GM23338 (cell line): Measurements from ENCODE around the gene IFT74. TPM values are rescaled to one million over a fixed set of nuclear protein-coding genes. Genes with fewer than 3 reads are reported as not detected.

ENCODE experiments used
- ATAC-seq: fragments of 200-7000 bp; cut with Tn5 transposase; 3 replicates; pipeline ENCODE4 v1.9.1; 2020
- DNase-seq: peaks from one replicate; pipeline ENCODE4 v3.0.0-alpha.2; 2015; ENCODE audit warnings: low spot score
- H2AFZ ChIP-seq: fragments of 200-600 bp; sonication (generic); 2 replicates; pipeline ENCODE4 v1.8.0; 2016; ENCODE audit warnings: antibody characterized with exemption, mild to moderate bottlenecking, moderate library complexity
- H3F3A ChIP-seq: fragments of 200-600 bp; sonication (generic); replicated peaks from 2 replicates; pipeline ENCODE4 v1.8.0; 2017; ENCODE audit warnings: antibody characterized with exemption, mixed run types, low read depth
- H3K27ac ChIP-seq: fragments of 200-600 bp; sonication (generic); 2 replicates; pipeline ENCODE4 v1.6.1; 2016; ENCODE audit warnings: low read depth
- H3K27me3 ChIP-seq: fragments of 200-600 bp; sonication (generic); 2 replicates; pipeline ENCODE4 v1.8.0; 2016; ENCODE audit warnings: mild to moderate bottlenecking, mixed run types, moderate library complexity; ENCODE audit not compliant: insufficient read depth
- H3K36me3 ChIP-seq: fragments of 200-600 bp; sonication (generic); 2 replicates; pipeline ENCODE4 v1.8.0; 2016; ENCODE audit warnings: mild to moderate bottlenecking; ENCODE audit not compliant: insufficient read depth
- H3K4me1 ChIP-seq: fragments of 200-600 bp; sonication (generic); 2 replicates; pipeline ENCODE4 v1.8.0; 2016; ENCODE audit warnings: mild to moderate bottlenecking, moderate library complexity; ENCODE audit not compliant: insufficient read depth
- H3K4me2 ChIP-seq: fragments of 200-600 bp; sonication (generic); 2 replicates; pipeline ENCODE4 v1.7.1; 2017; ENCODE audit warnings: mixed run types
- H3K4me3 ChIP-seq: fragments of 200-600 bp; sonication (generic); 2 replicates; pipeline ENCODE4 v1.6.1; 2016; ENCODE audit warnings: mixed run types
- H3K79me2 ChIP-seq: fragments of 200-600 bp; sonication (generic); replicated peaks from 2 replicates; pipeline ENCODE4 v1.8.0; 2017; ENCODE audit warnings: mild to moderate bottlenecking; ENCODE audit not compliant: insufficient read depth
- H3K9me2 ChIP-seq: fragments of 200-600 bp; sonication (generic); 2 replicates; pipeline ENCODE4 v1.8.0; 2017; ENCODE audit not compliant: insufficient read depth
- H4K20me1 ChIP-seq: fragments of 200-600 bp; sonication (generic); replicated peaks from 2 replicates; pipeline ENCODE4 v1.8.0; 2017; ENCODE audit warnings: mild to moderate bottlenecking; ENCODE audit not compliant: insufficient read depth
- H3K27ac Mint-ChIP-seq: 2 replicates; pipeline ENCODE4 v1.8.0; 2020; ENCODE audit warnings: inconsistent platforms, mild to moderate bottlenecking, moderate library complexity, mixed read lengths
- H3K27me3 Mint-ChIP-seq: 3 replicates; pipeline ENCODE4 v1.8.0; 2022; ENCODE audit warnings: low read depth, mild to moderate bottlenecking, moderate library complexity, mixed read lengths, inconsistent platforms; ENCODE audit not compliant: insufficient read depth, poor library complexity
- H3K36me3 Mint-ChIP-seq: 3 replicates; pipeline ENCODE4 v1.8.0; 2021; ENCODE audit warnings: low read depth, mild to moderate bottlenecking, inconsistent platforms, moderate library complexity, mixed read lengths
- H3K4me1 Mint-ChIP-seq: 3 replicates; pipeline ENCODE4 v1.8.0; 2020; ENCODE audit warnings: mild to moderate bottlenecking, inconsistent platforms, mixed read lengths
- H3K4me3 Mint-ChIP-seq: 3 replicates; pipeline ENCODE4 v1.8.0; 2021; ENCODE audit warnings: moderate library complexity, mild to moderate bottlenecking, inconsistent platforms, mixed read lengths
- H3K9me3 Mint-ChIP-seq: 3 replicates; pipeline ENCODE4 v1.8.0; 2020; ENCODE audit warnings: moderate library complexity, mild to moderate bottlenecking, inconsistent platforms, mixed read lengths
- CREB1 ChIP-seq: fragments of 250-450 bp; sonication (Bioruptor Pico); IDR thresholded peaks from 2 replicates; pipeline ENCODE4 v1.5.0; 2020; ENCODE audit warnings: low read depth, mild to moderate bottlenecking, moderate library complexity
- JUNB ChIP-seq: IDR thresholded peaks from one replicate; pipeline ENCODE4 v1.6.1; 2016; ENCODE audit warnings: antibody characterized with exemption; ENCODE audit not compliant: unreplicated experiment
- ZNF114 ChIP-seq: fragments of 250-450 bp; sonication (Bioruptor Pico); IDR thresholded peaks from 2 replicates; pipeline ENCODE4 v1.5.0; 2020; ENCODE audit warnings: mild to moderate bottlenecking, moderate library complexity
- polyA plus RNA-seq: library from polyadenylated mRNA; unstranded; fragments of >200 nt; fragmentation: Nextera tagmentation; extraction: Ambion mirVana; gene quantifications from 2 replicates; pipeline ENCODE4 v1.2.1, GENCODE V29; 2016
- total RNA-seq: library from RNA; depleted of rRNA; stranded (reverse); fragments of >200 nt; shearing (Covaris generic); gene quantifications from 2 replicates; pipeline ENCODE4 v1.2.3, GENCODE V29; 2014
- TF ChIP-seq, protein P1 (sequence below): IDR thresholded peaks from one replicate; pipeline ENCODE4 v1.6.1; 2018; ENCODE audit warnings: antibody characterized with exemption; ENCODE audit not compliant: unreplicated experiment
- TF ChIP-seq, protein P2 (sequence below), 2 experiments: fragments of 200-600 bp in 1 of 2; sonication (generic) in 1 of 2; conservative IDR thresholded peaks; 2 replicates each; pipeline versions ENCODE4 v1.5.1 to v1.6.1; 2016 to 2017; ENCODE audit warnings: antibody characterized with exemption in 2 of 2, low read depth in 2 of 2, mild to moderate bottlenecking in 2 of 2, moderate library complexity in 1 of 2

IFT74 gene
- total and polyA plus RNA-seq, 2 experiments from 2014 or later, result 14.6 to 30.0 TPM

DNA sequence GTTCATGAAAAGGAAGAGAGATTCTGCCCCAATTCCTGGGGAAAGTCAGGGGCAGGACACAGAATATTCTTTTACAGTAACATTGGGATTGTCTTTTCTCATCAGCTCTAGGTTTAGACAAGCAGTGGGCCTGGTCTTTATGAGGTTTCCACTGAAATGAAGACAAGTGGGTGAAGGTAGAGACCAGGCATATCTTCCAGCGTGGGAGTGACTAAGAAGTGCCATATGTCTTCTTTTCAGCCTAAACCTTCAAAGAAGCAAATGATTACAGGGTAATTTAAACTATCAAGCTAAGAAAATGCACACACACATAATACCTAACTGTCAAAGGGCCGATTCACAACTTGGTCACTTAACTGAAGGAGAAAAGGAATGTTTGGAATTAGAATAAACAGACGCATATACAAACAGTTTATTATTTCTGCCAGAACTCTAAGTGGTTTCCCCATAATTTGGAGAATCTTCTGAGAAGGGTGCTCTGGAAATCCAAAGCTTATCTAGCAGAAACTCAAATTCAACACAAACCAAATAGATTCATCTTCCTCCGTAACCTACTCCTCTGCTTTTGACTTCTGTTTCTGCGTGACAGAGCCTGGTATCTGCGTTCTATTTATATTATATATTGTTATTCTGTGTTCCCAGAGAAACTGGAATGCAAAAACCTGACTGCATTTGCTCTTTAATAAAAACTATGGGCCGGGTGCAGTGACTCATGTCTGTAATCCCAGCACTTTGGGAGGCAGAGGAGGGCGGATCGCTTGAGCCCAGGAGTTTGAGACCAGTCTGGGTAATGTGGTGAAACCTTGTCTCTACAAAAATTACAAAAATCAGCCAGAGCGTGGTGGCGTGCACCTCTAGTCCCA is 130.8 kb downstream of the IFT74 start (continued):
- TF ChIP-seq JUNB, result no peak
- TF ChIP-seq, protein P1, sequence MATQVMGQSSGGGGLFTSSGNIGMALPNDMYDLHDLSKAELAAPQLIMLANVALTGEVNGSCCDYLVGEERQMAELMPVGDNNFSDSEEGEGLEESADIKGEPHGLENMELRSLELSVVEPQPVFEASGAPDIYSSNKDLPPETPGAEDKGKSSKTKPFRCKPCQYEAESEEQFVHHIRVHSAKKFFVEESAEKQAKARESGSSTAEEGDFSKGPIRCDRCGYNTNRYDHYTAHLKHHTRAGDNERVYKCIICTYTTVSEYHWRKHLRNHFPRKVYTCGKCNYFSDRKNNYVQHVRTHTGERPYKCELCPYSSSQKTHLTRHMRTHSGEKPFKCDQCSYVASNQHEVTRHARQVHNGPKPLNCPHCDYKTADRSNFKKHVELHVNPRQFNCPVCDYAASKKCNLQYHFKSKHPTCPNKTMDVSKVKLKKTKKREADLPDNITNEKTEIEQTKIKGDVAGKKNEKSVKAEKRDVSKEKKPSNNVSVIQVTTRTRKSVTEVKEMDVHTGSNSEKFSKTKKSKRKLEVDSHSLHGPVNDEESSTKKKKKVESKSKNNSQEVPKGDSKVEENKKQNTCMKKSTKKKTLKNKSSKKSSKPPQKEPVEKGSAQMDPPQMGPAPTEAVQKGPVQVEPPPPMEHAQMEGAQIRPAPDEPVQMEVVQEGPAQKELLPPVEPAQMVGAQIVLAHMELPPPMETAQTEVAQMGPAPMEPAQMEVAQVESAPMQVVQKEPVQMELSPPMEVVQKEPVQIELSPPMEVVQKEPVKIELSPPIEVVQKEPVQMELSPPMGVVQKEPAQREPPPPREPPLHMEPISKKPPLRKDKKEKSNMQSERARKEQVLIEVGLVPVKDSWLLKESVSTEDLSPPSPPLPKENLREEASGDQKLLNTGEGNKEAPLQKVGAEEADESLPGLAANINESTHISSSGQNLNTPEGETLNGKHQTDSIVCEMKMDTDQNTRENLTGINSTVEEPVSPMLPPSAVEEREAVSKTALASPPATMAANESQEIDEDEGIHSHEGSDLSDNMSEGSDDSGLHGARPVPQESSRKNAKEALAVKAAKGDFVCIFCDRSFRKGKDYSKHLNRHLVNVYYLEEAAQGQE, result no peak

DNA sequence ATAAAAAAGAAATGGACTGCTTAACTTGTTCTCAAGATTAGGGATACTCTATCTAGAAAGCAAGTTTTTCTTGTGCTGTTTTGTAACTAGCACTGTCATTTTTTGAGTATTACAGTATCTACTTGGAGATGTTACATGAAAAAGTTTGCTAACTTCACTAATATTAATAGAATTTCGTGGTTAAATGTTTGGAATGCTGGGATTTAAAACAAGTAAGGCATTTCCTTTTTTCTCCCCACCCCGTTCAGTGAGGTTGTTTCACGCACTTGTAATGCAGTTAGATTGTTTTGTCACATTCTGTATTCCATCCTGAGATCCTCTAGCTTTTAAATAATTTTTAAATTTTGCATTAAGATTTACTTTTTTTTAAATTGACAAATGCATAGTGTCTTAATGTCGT is 132.8 kb downstream of the IFT74 start:
- Histone ChIP-seq H3K79me2 (no peaks in the 10 kb centered on the region), H3K27me3 (no peaks in the 10 kb centered on the region), H3K4me2 (no peak overlapping the region), H3K4me3 (no peak overlapping the region), H4K20me1 (no peaks in the 10 kb centered on the region), H3F3A (no peaks in the 10 kb centered on the region), H3K9me2 (no peaks in the 10 kb centered on the region; the same call in 1 of the 2 replicates), H3K36me3 (peaks cover 4% of the 10 kb centered on the region; the same call in 1 of the 2 replicates), H2AFZ (no peak overlapping the region), H3K4me1 (no peaks in the 10 kb centered on the region), H3K27ac (no peak overlapping the region)
- DNase-seq (no peak), ATAC-seq (no peak)
- Mint-ChIP-seq H3K4me3 (no peak overlapping the region), H3K27ac (no peak overlapping the region), H3K4me1 (no peaks in the 10 kb centered on the region), H3K9me3 (peaks cover 12% of the 10 kb centered on the region), H3K27me3 (no peaks in the 10 kb centered on the region), H3K36me3 (no peaks in the 10 kb centered on the region; the same call in 2 of the 3 replicates)
- TF ChIP-seq, protein P1, result no peak

DNA sequence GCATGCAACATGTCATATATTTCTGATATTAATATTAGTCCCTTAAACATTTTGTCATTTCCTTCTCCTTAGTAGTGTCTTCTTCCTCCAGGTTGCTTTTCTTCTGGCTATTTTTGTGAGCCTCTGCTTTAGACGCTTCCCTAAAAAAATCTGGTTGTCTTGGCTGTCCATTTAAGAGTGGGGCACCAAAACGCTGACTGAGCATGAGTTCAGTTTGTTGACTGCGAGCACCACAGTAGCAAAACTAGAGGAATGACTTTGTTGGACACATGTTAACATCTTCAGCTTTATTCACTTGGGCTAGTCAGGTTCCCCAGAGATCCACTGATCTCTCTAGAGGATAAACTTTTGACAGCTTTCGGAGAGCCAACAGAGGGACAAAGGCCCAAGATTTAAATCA is 133.5 kb downstream of the IFT74 start:
- Histone ChIP-seq H3K4me2 (no peak overlapping the region), H3K9me2 (no peaks in the 10 kb centered on the region; the same call in 1 of the 2 replicates), H3K79me2 (no peaks in the 10 kb centered on the region), H3K27me3 (no peaks in the 10 kb centered on the region), H3K36me3 (peaks cover 4% of the 10 kb centered on the region; the same call in 1 of the 2 replicates), H4K20me1 (no peaks in the 10 kb centered on the region), H3K27ac (no peak overlapping the region), H3K4me1 (no peaks in the 10 kb centered on the region), H3F3A (no peaks in the 10 kb centered on the region), H3K4me3 (no peak overlapping the region), H2AFZ (no peak overlapping the region)
- no peak overlapping the region for H3K4me3 Mint-ChIP-seq
- DNase-seq, result no peak
- no peaks in the 10 kb centered on the region for H3K27me3 Mint-ChIP-seq
- H3K36me3 Mint-ChIP-seq, result no peaks in the 10 kb centered on the region; the same call in 2 of the 3 replicates
- ATAC-seq, result no peak
- no peaks in the 10 kb centered on the region for H3K4me1 Mint-ChIP-seq
- H3K27ac Mint-ChIP-seq, result no peak overlapping the region
- H3K9me3 Mint-ChIP-seq, result peaks cover 12% of the 10 kb centered on the region
- TF ChIP-seq, protein P2, sequence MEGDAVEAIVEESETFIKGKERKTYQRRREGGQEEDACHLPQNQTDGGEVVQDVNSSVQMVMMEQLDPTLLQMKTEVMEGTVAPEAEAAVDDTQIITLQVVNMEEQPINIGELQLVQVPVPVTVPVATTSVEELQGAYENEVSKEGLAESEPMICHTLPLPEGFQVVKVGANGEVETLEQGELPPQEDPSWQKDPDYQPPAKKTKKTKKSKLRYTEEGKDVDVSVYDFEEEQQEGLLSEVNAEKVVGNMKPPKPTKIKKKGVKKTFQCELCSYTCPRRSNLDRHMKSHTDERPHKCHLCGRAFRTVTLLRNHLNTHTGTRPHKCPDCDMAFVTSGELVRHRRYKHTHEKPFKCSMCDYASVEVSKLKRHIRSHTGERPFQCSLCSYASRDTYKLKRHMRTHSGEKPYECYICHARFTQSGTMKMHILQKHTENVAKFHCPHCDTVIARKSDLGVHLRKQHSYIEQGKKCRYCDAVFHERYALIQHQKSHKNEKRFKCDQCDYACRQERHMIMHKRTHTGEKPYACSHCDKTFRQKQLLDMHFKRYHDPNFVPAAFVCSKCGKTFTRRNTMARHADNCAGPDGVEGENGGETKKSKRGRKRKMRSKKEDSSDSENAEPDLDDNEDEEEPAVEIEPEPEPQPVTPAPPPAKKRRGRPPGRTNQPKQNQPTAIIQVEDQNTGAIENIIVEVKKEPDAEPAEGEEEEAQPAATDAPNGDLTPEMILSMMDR (conservative IDR thresholded peaks at IDR 0.05; ENCODE audit: low read depth in 2 of 2), result no peak
- TF ChIP-seq JUNB (no peak), CREB1 (no peak), ZNF114 (CRISPR knock-in tag) (no peak)
